KOPT-K1 (cell line): Measurements from ENCODE around the gene MGAT5.

Experiments used
- H3K27ac ChIP-seq: fragments of 200-600 bp; sonication (generic); 2 replicates; pipeline ENCODE4 v1.5.1; 2016; ENCODE audit warnings: antibody characterized with exemption, mild to moderate bottlenecking, low read depth, low read length; ENCODE audit not compliant: poor library complexity, severe bottlenecking
- H3K36me3 ChIP-seq: fragments of 200-600 bp; sonication (generic); 2 replicates; pipeline ENCODE4 v1.5.1; 2017; ENCODE audit warnings: antibody characterized with exemption, mild to moderate bottlenecking, low read length, moderate library complexity; ENCODE audit not compliant: insufficient read depth
- H3K9me3 ChIP-seq: fragments of 200-600 bp; sonication (generic); 2 replicates; pipeline ENCODE4 v1.5.1; 2017; ENCODE audit warnings: antibody characterized with exemption, low read length, mild to moderate bottlenecking; ENCODE audit not compliant: insufficient read depth, poor library complexity, severe bottlenecking

MGAT5 gene

DNA sequence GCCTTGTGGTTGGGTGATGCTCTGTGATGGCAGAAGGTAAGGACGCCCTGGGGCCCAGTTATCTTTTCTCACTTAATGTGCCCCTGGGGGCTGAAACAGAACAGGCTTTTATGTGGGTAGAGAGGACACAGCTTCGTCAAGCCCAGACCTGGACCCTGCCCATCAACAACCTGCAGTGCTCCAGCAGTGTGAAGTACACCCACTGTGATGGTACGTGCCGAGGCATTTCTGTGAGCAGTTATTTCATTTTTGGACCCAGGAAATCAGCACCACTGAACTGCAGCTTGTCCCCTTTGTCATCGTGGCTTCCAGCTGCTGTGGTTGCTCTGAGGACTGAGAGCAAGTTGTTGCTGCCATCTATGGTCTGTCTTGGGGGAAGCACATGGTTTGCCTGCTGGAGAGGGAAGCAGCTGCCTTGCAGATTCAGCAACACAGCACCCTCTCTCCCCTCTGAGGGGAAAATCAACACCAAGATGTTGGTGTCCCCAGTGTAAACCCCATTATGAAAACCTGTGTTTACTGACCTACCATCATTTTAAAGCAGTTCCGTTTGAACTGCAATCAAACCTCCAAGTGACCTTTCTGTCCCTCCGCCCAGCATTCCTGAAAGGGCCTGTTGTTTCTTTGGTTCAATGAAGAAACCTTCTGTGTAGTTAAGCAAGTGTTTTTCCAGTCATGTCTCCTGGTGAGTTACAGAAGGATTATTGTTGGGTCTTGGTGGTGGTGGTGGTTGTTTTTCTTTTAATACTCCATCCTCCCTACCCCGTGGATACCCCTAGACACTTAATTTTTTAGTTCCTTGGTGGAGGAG lies 158.2 kb downstream of the MGAT5 start:
- peaks cover 5% of the 10 kb centered on the region; the same call in 1 of the 2 replicates for H3K36me3 ChIP-seq
- peak overlapping the region; percentile 57 for H3K27ac ChIP-seq
- no peaks in the 10 kb centered on the region for H3K9me3 ChIP-seq

- peaks cover 5% of the 10 kb centered on the region; the same call in 1 of the 2 replicates for H3K36me3 ChIP-seq
- peak overlapping the region; percentile 57 for H3K27ac ChIP-seq
- H3K9me3 ChIP-seq, result no peaks in the 10 kb centered on the region
These were observed 158.7 kb downstream of the MGAT5 start for GRCh38 chr2:134412639-134412999.

- Histone ChIP-seq H3K27ac (peak overlapping the region; percentile 57), H3K9me3 (no peaks in the 10 kb centered on the region), H3K36me3 (peaks cover 5% of the 10 kb centered on the region; the same call in 1 of the 2 replicates)
These were observed 159.6 kb downstream of the MGAT5 start for GRCh38 chr2:134413430-134413829.

DNA sequence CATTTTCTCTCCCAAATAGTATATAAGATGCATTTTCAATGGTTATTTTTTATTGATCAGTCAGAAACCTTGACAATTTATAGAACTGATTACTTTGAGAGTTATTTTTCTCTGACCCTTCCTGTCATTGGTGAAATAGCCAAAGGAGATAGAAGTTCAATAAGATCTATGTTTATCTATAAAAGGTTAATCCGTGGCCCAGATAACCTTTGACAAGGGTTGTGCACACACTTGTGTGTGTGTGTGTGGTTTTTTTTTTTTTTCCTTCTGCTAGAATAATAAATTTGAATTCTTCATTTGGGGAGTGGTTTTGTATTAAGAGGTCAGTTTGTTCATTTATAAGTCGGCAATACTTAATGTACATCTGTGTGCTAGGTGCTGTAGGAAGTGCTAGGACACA lies 160.0 kb downstream of the MGAT5 start:
- H3K9me3 ChIP-seq, result no peaks in the 10 kb centered on the region

DNA sequence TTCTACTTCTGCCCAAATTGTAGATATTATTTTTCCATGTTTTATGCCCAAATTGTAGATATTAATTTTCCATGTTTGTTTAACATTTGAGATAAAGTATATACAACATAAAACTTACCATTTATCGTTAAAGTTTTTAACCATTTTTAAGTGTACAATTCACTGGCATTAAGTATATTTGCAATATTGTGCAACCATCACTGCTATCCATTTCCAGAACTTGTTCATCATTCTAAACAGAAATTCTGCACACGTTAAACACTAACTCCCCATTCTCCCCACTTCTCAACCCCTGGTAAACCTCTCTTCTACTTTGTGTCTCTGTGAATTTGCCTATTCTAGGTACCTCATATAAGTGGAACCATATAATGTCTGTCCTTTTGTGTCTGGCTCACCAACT lies 162.1 kb downstream of the MGAT5 start:
- peaks cover 5% of the 10 kb centered on the region; the same call in 1 of the 2 replicates for H3K36me3 ChIP-seq
- no peak overlapping the region for H3K27ac ChIP-seq
- no peaks in the 10 kb centered on the region for H3K9me3 ChIP-seq

More for the DNA sequence above, 160.0 kb downstream of the MGAT5 start:
- peaks cover 5% of the 10 kb centered on the region; the same call in 1 of the 2 replicates for H3K36me3 ChIP-seq
- no peak overlapping the region for H3K27ac ChIP-seq

DNA sequence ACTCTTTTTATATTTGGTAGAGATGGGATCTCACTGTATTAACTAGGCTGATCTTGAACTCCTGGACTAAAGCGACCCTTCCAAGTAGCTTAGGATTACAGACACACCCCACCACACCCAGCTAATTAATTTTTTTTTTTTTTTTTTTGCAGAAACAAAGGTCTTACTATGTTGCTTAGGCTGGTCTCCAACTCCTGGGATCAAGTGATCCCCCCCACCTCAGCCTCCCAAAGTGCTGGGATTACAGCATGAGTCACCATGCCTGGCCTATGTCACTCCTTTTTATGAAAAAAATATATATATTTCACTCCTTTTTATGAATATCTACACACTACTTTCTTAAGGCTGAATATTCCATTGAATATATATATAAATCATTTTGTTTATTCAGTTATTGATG lies 162.8 kb downstream of the MGAT5 start:
- peaks cover 5% of the 10 kb centered on the region; the same call in 1 of the 2 replicates for H3K36me3 ChIP-seq
- no peak overlapping the region for H3K27ac ChIP-seq
- H3K9me3 ChIP-seq, result no peaks in the 10 kb centered on the region

- Histone ChIP-seq H3K27ac (no peak overlapping the region), H3K9me3 (no peaks in the 10 kb centered on the region), H3K36me3 (peaks cover 9% of the 10 kb centered on the region; the same call in 1 of the 2 replicates)
These were observed 164.2 kb downstream of the MGAT5 start for GRCh38 chr2:134417968-134418582.

DNA sequence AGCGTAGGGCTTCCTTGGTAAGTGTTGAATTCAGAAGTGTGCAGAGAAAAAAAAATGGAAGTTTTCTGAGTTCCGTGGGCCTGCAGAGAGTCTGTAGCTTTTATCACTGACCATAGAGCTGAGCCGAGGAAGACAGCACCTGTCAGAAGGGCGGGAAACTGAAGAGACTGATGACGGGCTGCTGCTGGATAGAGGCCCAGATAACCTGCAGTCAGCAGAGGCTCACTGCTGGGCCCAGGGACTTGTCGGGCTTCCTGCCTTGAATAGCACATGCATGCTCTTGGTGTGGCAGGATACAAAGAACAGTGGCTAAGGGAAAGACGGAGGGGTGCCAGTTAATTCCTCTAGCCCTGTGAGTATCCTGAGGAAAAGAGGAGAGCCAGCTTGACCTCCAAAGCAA lies 166.4 kb downstream of the MGAT5 start:
- H3K36me3 ChIP-seq, result peaks cover 25% of the 10 kb centered on the region; the same call in 1 of the 2 replicates
- H3K9me3 ChIP-seq, result no peaks in the 10 kb centered on the region
- no peak overlapping the region for H3K27ac ChIP-seq

DNA sequence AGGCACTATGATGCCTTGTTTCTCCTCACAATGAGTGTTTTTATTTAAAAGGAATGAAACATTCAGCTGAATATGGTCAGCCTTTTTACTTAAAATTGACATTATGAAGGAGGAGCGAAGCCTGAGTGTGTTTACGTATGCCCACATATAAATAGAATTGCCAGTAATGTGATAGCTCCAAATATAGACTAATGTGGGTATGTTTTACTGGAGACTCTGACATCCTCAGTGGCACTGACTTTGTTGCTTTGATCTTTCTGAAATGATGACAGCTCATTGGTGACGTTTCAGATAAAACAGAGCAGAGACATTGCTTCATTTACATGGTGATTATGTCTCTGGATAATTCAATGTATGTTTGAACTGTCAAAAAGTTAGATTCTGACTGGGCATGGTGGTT lies 167.0 kb downstream of the MGAT5 start:
- H3K9me3 ChIP-seq, result no peaks in the 10 kb centered on the region
- H3K36me3 ChIP-seq, result peaks cover 26% of the 10 kb centered on the region; the same call in 1 of the 2 replicates
- H3K27ac ChIP-seq, result no peak overlapping the region

- H3K36me3 ChIP-seq, result peaks cover 28% of the 10 kb centered on the region; the same call in 1 of the 2 replicates
These were observed 167.9 kb downstream of the MGAT5 start for GRCh38 chr2:134421556-134422328.

DNA sequence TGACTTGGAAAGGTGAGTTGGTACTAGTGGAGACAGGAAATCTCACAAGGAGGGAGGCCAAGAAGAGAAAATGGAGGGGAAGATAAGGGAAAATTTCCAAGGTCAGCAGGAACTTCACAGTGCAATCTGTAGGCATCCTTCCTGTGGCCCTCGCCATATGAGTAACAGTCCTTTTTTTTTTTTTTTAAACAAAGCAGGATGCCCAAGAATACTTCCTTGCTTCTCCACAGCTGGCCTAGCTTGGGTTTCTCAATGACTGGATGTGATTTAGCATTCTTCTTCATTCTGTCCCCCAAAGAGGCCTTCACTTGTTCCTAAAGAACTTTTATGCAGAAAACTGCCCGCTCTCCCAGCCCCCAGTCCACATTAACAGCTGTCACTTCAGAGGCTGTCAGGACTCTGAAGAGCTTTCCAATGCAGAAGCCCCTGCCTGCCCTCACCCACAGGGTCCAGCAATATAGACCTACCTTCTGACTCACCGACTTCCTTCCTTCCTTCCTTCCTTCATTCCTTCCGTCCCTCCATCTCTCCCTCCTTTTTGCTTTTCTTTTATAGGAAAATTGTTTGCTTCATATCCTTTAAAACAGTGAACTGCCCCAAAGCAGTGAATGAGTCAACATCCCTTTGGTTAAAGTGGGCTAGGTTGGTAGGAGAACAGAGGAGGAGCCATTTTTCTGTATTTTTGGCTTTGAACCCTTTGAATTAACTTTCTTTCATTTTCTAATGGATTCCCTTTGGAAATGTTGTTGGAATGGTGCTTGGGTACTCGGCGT lies 172.0 kb downstream of the MGAT5 start:
- H3K27ac ChIP-seq, result no peak overlapping the region
- H3K36me3 ChIP-seq, result peaks cover 49% of the 10 kb centered on the region; the same call in 1 of the 2 replicates
- no peaks in the 10 kb centered on the region for H3K9me3 ChIP-seq

More at GRCh38 chr2:134421556-134422328, 167.9 kb downstream of the MGAT5 start:
- Histone ChIP-seq H3K9me3 (no peaks in the 10 kb centered on the region), H3K27ac (no peak overlapping the region)

DNA sequence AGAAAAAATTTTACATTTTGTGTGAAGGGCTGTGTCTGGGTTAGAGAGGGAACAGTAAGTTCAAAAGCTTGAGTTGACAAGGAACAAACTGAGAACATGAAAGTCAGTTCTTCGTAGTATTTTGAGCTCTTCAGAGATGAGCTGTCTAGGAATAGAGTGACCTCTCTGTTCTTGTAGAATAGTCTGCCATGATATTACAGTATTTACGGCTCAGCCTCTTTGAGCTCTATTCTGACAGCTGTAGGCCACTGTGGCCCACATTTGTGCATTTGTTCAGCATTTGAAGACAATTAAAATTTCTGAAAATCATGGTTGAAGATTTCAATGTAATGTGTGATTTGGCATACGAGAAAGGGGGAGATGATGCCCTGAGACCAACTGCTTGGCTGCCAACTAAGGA lies 172.8 kb downstream of the MGAT5 start:
- Histone ChIP-seq H3K36me3 (peaks cover 54% of the 10 kb centered on the region), H3K9me3 (no peaks in the 10 kb centered on the region), H3K27ac (no peak overlapping the region)

- H3K27ac ChIP-seq, result no peak overlapping the region
- H3K36me3 ChIP-seq, result peaks cover 41% of the 10 kb centered on the region
- no peaks in the 10 kb centered on the region for H3K9me3 ChIP-seq
These were observed 176.0 kb downstream of the MGAT5 start for GRCh38 chr2:134429886-134430285.

- H3K36me3 ChIP-seq, result peaks cover 49% of the 10 kb centered on the region
- H3K9me3 ChIP-seq, result no peaks in the 10 kb centered on the region
- H3K27ac ChIP-seq, result no peak overlapping the region
These were observed 178.1 kb downstream of the MGAT5 start for GRCh38 chr2:134431838-134432434.
